B cell (primary cell): ENCODE data around the gene FBXO28. TPM values are rescaled to one million over a fixed set of nuclear protein-coding genes. Genes with fewer than 3 reads are reported as not detected.
"Not testable (repeated sequence)": the region's sequence is repeated elsewhere in the genome, so short reads cannot be mapped to it uniquely, and the experiment has no call there.

Experiments
- ATAC-seq: fragments of 200-7000 bp; cut with Tn5 transposase; one replicate; pipeline ENCODE4 v1.10.0; 2021; ENCODE audit warnings: low read depth, mild to moderate bottlenecking, moderate number of reproducible peaks, moderate library complexity
- CTCF ChIA-PET: fragments of 350-600 bp; sonication (Branson Sonifier 250); formaldehyde crosslinking; loops from one replicate; lab custom pipeline; 2021; ENCODE audit warnings: antibody characterized with exemption, inconsistent platforms; lab: Charles Lee
- POLR2A ChIA-PET: fragments of 350-600 bp; sonication (Branson Sonifier 250); formaldehyde crosslinking; loops from one replicate; lab custom pipeline; 2021; ENCODE audit warnings: antibody characterized with exemption; lab: Charles Lee
- DNase-seq: peaks from one replicate; pipeline ENCODE4 v3.0.0; 2013
- H2AFZ ChIP-seq: 2 replicates; pipeline ENCODE4 v1.6.1; 2012; ENCODE audit warnings: mild to moderate bottlenecking, low read depth, low read length; ENCODE audit not compliant: insufficient read depth, poor library complexity, severe bottlenecking
- H3K27ac ChIP-seq, 2 donors: 1 replicate in 1 of 2; 2 replicates in 1 of 2; pipeline ENCODE4 v1.5.1; 2012 to 2013; ENCODE audit warnings: low read length in 2 of 2, mild to moderate bottlenecking in 2 of 2, moderate library complexity in 1 of 2
- H3K27me3 ChIP-seq, 4 experiments: fragments of 200-600 bp in 1 of 4; sonication (generic) in 1 of 4; replicated peaks in 1 of 4; 1 replicate in 2 of 4; 2 replicates in 2 of 4; pipeline versions ENCODE4 v1.6.1 to v1.7.0; 2013 to 2016; ENCODE audit warnings: low read length in 3 of 4, mild to moderate bottlenecking in 2 of 4, mixed read lengths in 1 of 4, moderate library complexity in 1 of 4; ENCODE audit not compliant: insufficient read depth in 4 of 4, control insufficient read depth in 3 of 4; ENCODE audit errors: control extremely low read depth in 1 of 4
- H3K36me3 ChIP-seq, 2 experiments: replicated peaks in 1 of 2; 1 replicate in 1 of 2; 2 replicates in 1 of 2; pipeline versions ENCODE4 v1.6.1 to v1.7.1; 2013; ENCODE audit warnings: low read length in 1 of 2; ENCODE audit not compliant: insufficient read depth in 2 of 2, control insufficient read depth in 1 of 2; ENCODE audit errors: control extremely low read depth in 1 of 2, extremely low read depth in 1 of 2
- H3K4me1 ChIP-seq, 2 donors: fragments of 200-600 bp in 1 of 2; sonication (generic) in 1 of 2; 1 replicate in 1 of 2; 2 replicates in 1 of 2; pipeline versions ENCODE4 v1.5.1 to v1.6.1; 2013 to 2017; ENCODE audit warnings: low read length in 2 of 2; ENCODE audit not compliant: control insufficient read depth in 2 of 2, insufficient read depth in 2 of 2
- H3K4me2 ChIP-seq: replicated peaks from 2 replicates; pipeline ENCODE3; 2012; ENCODE audit warnings: mild to moderate bottlenecking, low read depth, low read length; ENCODE audit not compliant: poor library complexity, severe bottlenecking
- H3K4me3 ChIP-seq, 5 experiments: fragments of 200-600 bp in 1 of 5; sonication (generic) in 1 of 5; 1 replicate in 3 of 5; 2 replicates in 2 of 5; pipeline versions ENCODE4 v1.5.1 to v1.7.0; 2011 to 2016; ENCODE audit warnings: low read length in 4 of 5, mild to moderate bottlenecking in 4 of 5, low read depth in 2 of 5, control low read depth in 1 of 5, moderate library complexity in 1 of 5; ENCODE audit not compliant: insufficient read depth in 1 of 5; ENCODE audit errors: control extremely low read depth in 1 of 5, extremely low read depth in 1 of 5
- H3K79me2 ChIP-seq: fragments of 200-600 bp; sonication (generic); one replicate; pipeline ENCODE4 v1.6.0; 2016; ENCODE audit warnings: low read length; ENCODE audit not compliant: control insufficient read depth, insufficient read depth
- H3K9ac ChIP-seq: fragments of 200-600 bp; sonication (generic); 2 replicates; pipeline ENCODE4 v1.6.1; 2017; ENCODE audit warnings: mild to moderate bottlenecking, low read length, moderate library complexity
- H3K9me3 ChIP-seq, 3 donors: one replicate each; pipeline versions ENCODE4 v1.6.1 to v1.7.1; 2013; ENCODE audit warnings: low read length in 2 of 3; ENCODE audit not compliant: control insufficient read depth in 2 of 3, insufficient read depth in 1 of 3; ENCODE audit errors: control extremely low read depth in 1 of 3
- H4K20me1 ChIP-seq: 2 replicates; pipeline ENCODE4 v1.6.0; 2012; ENCODE audit warnings: mild to moderate bottlenecking, low read length; ENCODE audit not compliant: insufficient read depth, control insufficient read depth, poor library complexity, severe bottlenecking
- H3K27ac Mint-ChIP-seq: one replicate; pipeline ENCODE4 v1.8.0; 2021; ENCODE audit warnings: mixed read lengths
- H3K27me3 Mint-ChIP-seq: one replicate; pipeline ENCODE4 v1.8.0; 2021; ENCODE audit warnings: mixed read lengths
- H3K4me1 Mint-ChIP-seq: one replicate; pipeline ENCODE4 v1.8.0; 2021; ENCODE audit warnings: mixed read lengths
- H3K4me3 Mint-ChIP-seq: one replicate; pipeline ENCODE4 v1.8.0; 2021; ENCODE audit warnings: mixed read lengths
- H3K9me3 Mint-ChIP-seq: one replicate; pipeline ENCODE4 v1.8.0; 2022; ENCODE audit warnings: mixed read lengths; ENCODE audit not compliant: insufficient read depth
- EZH2 ChIP-seq: IDR thresholded peaks from 2 replicates; pipeline ENCODE4 v1.6.1; 2012; ENCODE audit warnings: borderline replicate concordance, low read depth, mild to moderate bottlenecking, moderate library complexity, low read length; ENCODE audit not compliant: insufficient read depth, poor library complexity, severe bottlenecking
- WGBS: methylation state at CpG from one replicate; pipeline ENCODE4 v1.1.5; 2013; ENCODE audit warnings: missing lambda C conversion rate; ENCODE audit not compliant: insufficient coverage; 5-methylcytosine and 5-hydroxymethylcytosine counted together
- intact Hi-C: fragments of 100-400 bp; cut with micrococcal nuclease; formaldehyde crosslinking; loops from one replicate; pipeline ENCODE4 v1.10.0; 2022
- polyA plus RNA-seq: library from polyadenylated mRNA; depleted of rRNA; stranded (reverse); fragments of >200 nt; gene quantifications from 2 replicates; pipeline ENCODE4 v1.2.3, GENCODE V29; 2012
- total RNA-seq, 2 donors: library from RNA; stranded (reverse); fragments of 120-200 nt in 1 of 2; gene quantifications; 1 replicate in 1 of 2; 2 replicates in 1 of 2; pipeline versions ENCODE4 v1.2.3 to v1.2.4, GENCODE V29; 2013 to 2022
- TF ChIP-seq, protein P1 (sequence below): fragments of 200-600 bp; IDR thresholded peaks from one replicate; pipeline ENCODE4 v1.8.0; 2022; ENCODE audit warnings: antibody characterized with exemption, mild to moderate bottlenecking

The FBXO28 gene
- total and polyA plus RNA-seq, 2 donors (not counting 1 experiment from before 2014, with no cell fraction given) = 17.5 to 39.7 TPM

DNA sequence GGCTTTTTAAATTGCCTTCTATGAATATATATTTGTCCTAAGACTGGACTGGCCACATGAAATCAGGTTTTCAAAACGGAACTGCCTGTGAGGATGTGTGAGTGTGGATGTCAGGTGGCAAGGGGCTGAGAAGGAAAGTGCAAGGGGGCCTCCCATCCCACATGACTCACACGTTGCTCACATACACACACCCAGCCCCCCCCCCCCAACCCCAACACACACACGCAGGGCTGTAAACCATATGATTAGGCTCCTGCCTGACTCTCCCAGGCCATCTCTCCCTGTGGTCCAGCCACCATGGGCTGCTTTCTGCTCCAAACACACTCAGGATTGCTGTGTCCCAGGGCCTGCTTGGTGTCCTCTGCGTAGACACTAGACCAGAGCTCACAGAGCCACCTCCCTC lies 91.5 kb downstream of the FBXO28 start:
- DNase-seq = peak; percentile 48
- H3K9me3 ChIP-seq = no peaks in the 10 kb centered on the region
- peaks cover 38 to 52% of the 10 kb centered on the region in 2 donors for H3K4me1 ChIP-seq
- POLR2A ChIA-PET = interaction anchor here (2.4 kb wide), 1 partner anchor 22 kb away, joined by 9 read pairs; the partner anchor contains the start of gene DEGS1
- no peaks in the 10 kb centered on the region for H3K36me3 ChIP-seq
- TF ChIP-seq, protein P1, sequence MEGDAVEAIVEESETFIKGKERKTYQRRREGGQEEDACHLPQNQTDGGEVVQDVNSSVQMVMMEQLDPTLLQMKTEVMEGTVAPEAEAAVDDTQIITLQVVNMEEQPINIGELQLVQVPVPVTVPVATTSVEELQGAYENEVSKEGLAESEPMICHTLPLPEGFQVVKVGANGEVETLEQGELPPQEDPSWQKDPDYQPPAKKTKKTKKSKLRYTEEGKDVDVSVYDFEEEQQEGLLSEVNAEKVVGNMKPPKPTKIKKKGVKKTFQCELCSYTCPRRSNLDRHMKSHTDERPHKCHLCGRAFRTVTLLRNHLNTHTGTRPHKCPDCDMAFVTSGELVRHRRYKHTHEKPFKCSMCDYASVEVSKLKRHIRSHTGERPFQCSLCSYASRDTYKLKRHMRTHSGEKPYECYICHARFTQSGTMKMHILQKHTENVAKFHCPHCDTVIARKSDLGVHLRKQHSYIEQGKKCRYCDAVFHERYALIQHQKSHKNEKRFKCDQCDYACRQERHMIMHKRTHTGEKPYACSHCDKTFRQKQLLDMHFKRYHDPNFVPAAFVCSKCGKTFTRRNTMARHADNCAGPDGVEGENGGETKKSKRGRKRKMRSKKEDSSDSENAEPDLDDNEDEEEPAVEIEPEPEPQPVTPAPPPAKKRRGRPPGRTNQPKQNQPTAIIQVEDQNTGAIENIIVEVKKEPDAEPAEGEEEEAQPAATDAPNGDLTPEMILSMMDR = no peak
- TF ChIP-seq EZH2 = no peak
- H2AFZ ChIP-seq = peak overlapping the region; percentile 55
- peak overlapping the region; percentile 44 to 71 for H3K27ac ChIP-seq
- no peaks in the 10 kb centered on the region for H3K27me3 Mint-ChIP-seq
- H3K4me2 ChIP-seq = peak overlapping the region; percentile 73
- peak; percentile 46 for ATAC-seq
- H3K4me3 ChIP-seq = peak overlapping the region in 1 of 5 experiments; percentile 21
- H3K4me3 Mint-ChIP-seq = peak overlapping the region; percentile 76
- CTCF ChIA-PET = interaction anchor here (0.9 to 1.1 kb wide), 2 partner anchors 9 to 23 kb away, joined by 5 to 6 read pairs; partner anchors contain the start of gene DEGS1
- WGBS = 10% methylated on average over 1 of the region's 4 CpGs
- H3K79me2 ChIP-seq = no peaks in the 10 kb centered on the region
- H3K9me3 Mint-ChIP-seq = no peaks in the 10 kb centered on the region
- no peak overlapping the region for H3K9ac ChIP-seq
- H3K27ac Mint-ChIP-seq = peak overlapping the region; percentile 66
- no peaks in the 10 kb centered on the region for H4K20me1 ChIP-seq
- intact Hi-C loops = loop anchor here (2.0 kb wide), 1 partner anchor 23 kb away; the partner anchor contains the start of gene DEGS1
- no peaks in the 10 kb centered on the region for H3K27me3 ChIP-seq
- peaks cover 43% of the 10 kb centered on the region for H3K4me1 Mint-ChIP-seq

DNA sequence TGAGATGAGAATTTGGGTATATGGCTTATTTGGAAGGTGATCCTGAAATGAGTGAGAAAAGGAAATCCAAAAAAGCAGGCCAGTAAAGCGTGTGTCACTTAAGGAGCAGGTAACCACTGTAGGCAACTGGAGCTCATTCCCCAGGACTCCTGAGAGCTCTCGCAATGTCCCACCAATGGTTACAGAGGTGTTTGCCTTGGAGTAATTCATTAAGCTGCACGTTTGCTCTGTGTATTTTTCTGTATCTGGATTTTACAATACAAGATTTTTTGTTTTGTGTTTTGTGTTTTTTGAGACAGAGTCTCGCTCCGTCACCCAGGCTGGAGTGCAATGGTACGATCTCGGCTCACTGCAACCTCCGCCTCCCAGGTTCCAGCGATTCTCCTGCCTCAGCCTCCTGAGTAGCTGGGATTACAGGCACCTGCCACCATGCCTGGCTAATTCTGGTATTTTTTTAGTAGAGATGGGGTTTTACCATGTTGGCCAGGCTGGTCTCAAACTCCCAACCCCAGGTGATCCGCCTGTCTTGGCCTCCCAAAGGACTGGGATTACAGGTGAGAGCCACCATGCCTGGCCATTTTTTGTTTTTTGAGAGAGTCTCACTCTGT lies 92.1 kb downstream of the FBXO28 start:
- ATAC-seq, H3K27me3 Mint-ChIP-seq, H3K36me3 ChIP-seq, H3K9ac ChIP-seq, H3K27me3 ChIP-seq, H3K4me3 ChIP-seq, H3K9me3 ChIP-seq, H3K79me2 ChIP-seq, DNase-seq, H4K20me1 ChIP-seq, H3K9me3 Mint-ChIP-seq: not testable (repeated sequence)
- Histone ChIP-seq H3K4me1 (peaks cover 38 to 52% of the 10 kb centered on the region in 2 donors), H3K4me2 (peak overlapping the region; percentile 73), H2AFZ (peak overlapping the region; percentile 55), H3K27ac (peak overlapping the region; percentile 44 to 71)
- intact Hi-C loops = loop anchor here (2.0 kb wide), 1 partner anchor 23 kb away; the partner anchor contains the start of gene DEGS1
- ChIA-PET POLR2A (interaction anchor here (2.4 kb wide), 1 partner anchor 23 kb away, joined by 9 read pairs; the partner anchor contains the start of gene DEGS1), CTCF (interaction anchor here (0.8 to 1.0 kb wide), 3 partner anchors 8 to 547 kb away, joined by 3 to 6 read pairs (median 3); no protein-coding TSS in a partner anchor)
- Mint-ChIP-seq H3K4me1 (peaks cover 43% of the 10 kb centered on the region), H3K27ac (peak overlapping the region; percentile 66), H3K4me3 (peak overlapping the region; percentile 76)
- WGBS = 80% methylated on average over 8 of the region's 10 CpGs
